Measurements from ENCODE around the gene PGAP3.

- TF ChIP-seq ZNF362 (tag by site-specific recombination; IDR thresholded peaks at IDR 0.05): no peak
- no peak for TF ChIP-seq REST (tag by site-specific recombination; IDR thresholded peaks at IDR 0.05)
- TF ChIP-seq, protein P1, sequence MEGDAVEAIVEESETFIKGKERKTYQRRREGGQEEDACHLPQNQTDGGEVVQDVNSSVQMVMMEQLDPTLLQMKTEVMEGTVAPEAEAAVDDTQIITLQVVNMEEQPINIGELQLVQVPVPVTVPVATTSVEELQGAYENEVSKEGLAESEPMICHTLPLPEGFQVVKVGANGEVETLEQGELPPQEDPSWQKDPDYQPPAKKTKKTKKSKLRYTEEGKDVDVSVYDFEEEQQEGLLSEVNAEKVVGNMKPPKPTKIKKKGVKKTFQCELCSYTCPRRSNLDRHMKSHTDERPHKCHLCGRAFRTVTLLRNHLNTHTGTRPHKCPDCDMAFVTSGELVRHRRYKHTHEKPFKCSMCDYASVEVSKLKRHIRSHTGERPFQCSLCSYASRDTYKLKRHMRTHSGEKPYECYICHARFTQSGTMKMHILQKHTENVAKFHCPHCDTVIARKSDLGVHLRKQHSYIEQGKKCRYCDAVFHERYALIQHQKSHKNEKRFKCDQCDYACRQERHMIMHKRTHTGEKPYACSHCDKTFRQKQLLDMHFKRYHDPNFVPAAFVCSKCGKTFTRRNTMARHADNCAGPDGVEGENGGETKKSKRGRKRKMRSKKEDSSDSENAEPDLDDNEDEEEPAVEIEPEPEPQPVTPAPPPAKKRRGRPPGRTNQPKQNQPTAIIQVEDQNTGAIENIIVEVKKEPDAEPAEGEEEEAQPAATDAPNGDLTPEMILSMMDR (tag by site-specific recombination; IDR thresholded peaks at IDR 0.05): no peak
- no peak for TF ChIP-seq ZNF157 (tag by site-specific recombination; IDR thresholded peaks at IDR 0.05)
- no peak for TF ChIP-seq ZNF335 (tag by site-specific recombination; conservative IDR thresholded peaks at IDR 0.05)
- TF ChIP-seq ZFHX2 (tag by site-specific recombination; conservative IDR thresholded peaks at IDR 0.05): no peak
- no peak for TF ChIP-seq ZNF548 (tag by site-specific recombination; IDR thresholded peaks at IDR 0.05)
- no peak for TF ChIP-seq ZNF830 (tag by site-specific recombination; IDR thresholded peaks at IDR 0.05; ENCODE audit: low read depth)
- TF ChIP-seq, protein P2, sequence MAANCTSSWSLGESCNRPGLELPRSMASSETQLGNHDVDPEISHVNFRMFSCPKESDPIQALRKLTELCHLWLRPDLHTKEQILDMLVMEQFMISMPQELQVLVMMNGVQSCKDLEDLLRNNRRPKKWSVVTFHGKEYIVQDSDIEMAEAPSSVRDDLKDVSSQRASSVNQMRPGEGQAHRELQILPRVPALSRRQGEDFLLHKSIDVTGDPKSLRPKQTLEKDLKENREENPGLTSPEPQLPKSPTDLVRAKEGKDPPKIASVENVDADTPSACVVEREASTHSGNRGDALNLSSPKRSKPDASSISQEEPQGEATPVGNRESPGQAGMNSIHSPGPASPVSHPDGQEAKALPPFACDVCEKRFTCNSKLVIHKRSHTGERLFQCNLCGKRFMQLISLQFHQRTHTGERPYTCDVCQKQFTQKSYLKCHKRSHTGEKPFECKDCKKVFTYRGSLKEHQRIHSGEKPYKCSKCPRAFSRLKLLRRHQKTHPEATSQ (tag by site-specific recombination; IDR thresholded peaks at IDR 0.05): no peak
- TF ChIP-seq ZNF133 (tag by site-specific recombination; IDR thresholded peaks at IDR 0.05): no peak
- TF ChIP-seq GLIS1 (tag by site-specific recombination; IDR thresholded peaks at IDR 0.05): no peak
- TF ChIP-seq ZBTB49 (tag by site-specific recombination; IDR thresholded peaks at IDR 0.05; ENCODE audit: low read depth): no peak
- TF ChIP-seq ZNF423 (tag by site-specific recombination; IDR thresholded peaks at IDR 0.05): no peak
- TF ChIP-seq ZNF274 (IDR thresholded peaks at IDR 0.05; ENCODE audit: low read length): no peak
- no peak for TF ChIP-seq ZNF274 (tag by site-specific recombination; IDR thresholded peaks at IDR 0.05; ENCODE audit: borderline replicate concordance)
Measured at GRCh38 chr17:39688945-39689344, 1.1 kb upstream of the PGAP3 start.

Measured in HEK293 (cell line).